ENCODE results near the gene EFCAB13.
"Not testable (repeated sequence)": the region's sequence is repeated elsewhere in the genome, so short reads cannot be mapped to it uniquely, and the experiment has no call there.

Gene EFCAB13

GRCh38 chr17:47423406-47424295 lies 99.9 kb downstream of the EFCAB13 start:
- peak in 1 of 2 experiments; percentile 1 for DNase-seq (ENCODE audit: low read depth in 2 of 2)

GRCh38 chr17:47425233-47425632 lies 101.5 kb downstream of the EFCAB13 start:
- DNase-seq (ENCODE audit: low read depth in 2 of 2) = not testable (repeated sequence)

GRCh38 chr17:47425887-47426635 lies 102.3 kb downstream of the EFCAB13 start:
- DNase-seq (ENCODE audit: low read depth in 2 of 2) = not testable (repeated sequence)

GRCh38 chr17:47427985-47428384 lies 104.2 kb downstream of the EFCAB13 start:
- DNase-seq (ENCODE audit: low read depth in 2 of 2) = no peak

GRCh38 chr17:47432240-47432639 lies 108.5 kb downstream of the EFCAB13 start:
- not testable (repeated sequence) for DNase-seq (ENCODE audit: low read depth in 2 of 2)

GRCh38 chr17:47465165-47465564 lies 141.4 kb downstream of the EFCAB13 start:
- no peak for DNase-seq (ENCODE audit: low read depth in 2 of 2)

GRCh38 chr17:47466976-47467375 lies 143.2 kb downstream of the EFCAB13 start:
- DNase-seq (ENCODE audit: low read depth in 2 of 2) = not testable (repeated sequence)

- DNase-seq (ENCODE audit: low read depth in 2 of 2) = no peak
Observed at GRCh38 chr17:47470836-47471235, 147.1 kb downstream of the EFCAB13 start.

- DNase-seq (ENCODE audit: low read depth in 2 of 2) = not testable (repeated sequence)
Observed at GRCh38 chr17:47472073-47472472, 148.3 kb downstream of the EFCAB13 start.
